Body of pancreas (tissue), 4 donors: ENCODE results near the gene FRAS1.

Experiments used
- CTCF ChIP-seq, 7 experiments: fragments of 450-650 bp in 4 of 7; fragments of 200-600 bp in 3 of 7; sonication (generic) in 3 of 7; IDR thresholded peaks; one replicate each; pipeline ENCODE4 v1.5.1; 2016 to 2019; ENCODE audit warnings: antibody characterized with exemption in 7 of 7
- POLR2A ChIP-seq, 3 donors: fragments of 450-650 bp; IDR thresholded peaks; one replicate each; pipeline ENCODE4 v1.6.1; 2016; ENCODE audit warnings: antibody characterized with exemption in 3 of 3, mild to moderate bottlenecking in 2 of 3

GRCh38 chr4:78560296-78560963, 503.3 kb downstream of the FRAS1 start:
- TF ChIP-seq POLR2A (IDR thresholded peaks at IDR 0.05) (no peak), CTCF (IDR thresholded peaks at IDR 0.05) (no peak)
